HepG2 (cell line): ENCODE data around the gene CHRNG. TPM values are rescaled to one million over a fixed set of nuclear protein-coding genes. Genes with fewer than 3 reads are reported as not detected.
A peak's percentile ranks its signal among the peaks of the same experiment; 100 is the strongest.

Source experiments
- ETV5 ChIP-seq: IDR thresholded peaks from 2 replicates; pipeline ENCODE4 v1.6.1; 2018; ENCODE audit warnings: missing biosample characterization, missing genetic modification reagents, inconsistent platforms, borderline replicate concordance
- HOXA7 ChIP-seq: sonication (generic); formaldehyde crosslinking; IDR thresholded peaks from 2 replicates; pipeline ENCODE4 v1.8.1; 2022; ENCODE audit warnings: mild to moderate bottlenecking, missing genetic modification reagents, moderate library complexity
- KAT7 ChIP-seq: IDR thresholded peaks from 2 replicates; pipeline ENCODE4 v1.6.1; 2018; ENCODE audit warnings: borderline replicate concordance, missing compliant biosample characterization
- KMT2B ChIP-seq: IDR thresholded peaks from 2 replicates; pipeline ENCODE4 v1.6.1; 2016; ENCODE audit warnings: missing genetic modification reagents, missing compliant biosample characterization
- NCOA1 ChIP-seq: sonication (generic); formaldehyde crosslinking; IDR thresholded peaks from 2 replicates; pipeline ENCODE4 v1.9.0; 2021; ENCODE audit warnings: missing genetic modification reagents
- NCOA2 ChIP-seq: sonication (generic); formaldehyde crosslinking; IDR thresholded peaks from 2 replicates; pipeline ENCODE4 v1.8.0; 2022; ENCODE audit warnings: inconsistent platforms
- SYNCRIP ChIP-seq: fragments of 200-400 bp; formaldehyde crosslinking; IDR thresholded peaks from 2 replicates; pipeline ENCODE4 v1.6.1; 2018; ENCODE audit warnings: mild to moderate bottlenecking, low read depth, low read length; ENCODE audit not compliant: insufficient read depth
- TCF7L2 ChIP-seq: IDR thresholded peaks from 2 replicates; pipeline ENCODE4 v1.6.1; 2011; ENCODE audit warnings: mild to moderate bottlenecking, low read depth, low read length, moderate library complexity
- ZBTB7B ChIP-seq: sonication (generic); formaldehyde crosslinking; IDR thresholded peaks from 2 replicates; pipeline ENCODE4 v1.4.0; 2020; ENCODE audit warnings: missing genetic modification reagents
- ZMAT3 ChIP-seq: sonication (generic); formaldehyde crosslinking; conservative IDR thresholded peaks from 2 replicates; pipeline ENCODE4 v1.7.0; 2021; ENCODE audit warnings: missing genetic modification reagents
- ZNF205 ChIP-seq: IDR thresholded peaks from 2 replicates; pipeline ENCODE4 v1.6.1; 2018; ENCODE audit warnings: missing biosample characterization, missing genetic modification reagents
- ZNF253 ChIP-seq: sonication (generic); formaldehyde crosslinking; IDR thresholded peaks from 2 replicates; pipeline ENCODE4 v1.8.0; 2022; ENCODE audit warnings: mild to moderate bottlenecking, missing genetic modification reagents, borderline replicate concordance
- ZNF282 ChIP-seq: fragments of 450-650 bp; IDR thresholded peaks from 2 replicates; pipeline ENCODE4 v1.6.1; 2018; ENCODE audit not compliant: partially characterized antibody
- ZNF44 ChIP-seq: sonication (generic); formaldehyde crosslinking; IDR thresholded peaks from 2 replicates; pipeline ENCODE4 v1.5.1; 2020; ENCODE audit warnings: mild to moderate bottlenecking, missing genetic modification reagents
- ZNF766 ChIP-seq: sonication (generic); formaldehyde crosslinking; IDR thresholded peaks from 2 replicates; pipeline ENCODE4 v1.5.0; 2020; ENCODE audit warnings: missing genetic modification reagents, borderline replicate concordance
- polyA plus RNA-seq, 8 experiments: library from polyadenylated mRNA; depleted of rRNA in 3 of 8; stranded (reverse) in 7 of 8; unstranded in 1 of 8; fragments of >200 nt; fragmentation: Illumina TruSeq in 4 of 8; extraction: Trizol in 4 of 8; gene quantifications; 2 replicates each; pipeline versions ENCODE4 v1.2.1 to v1.2.3, GENCODE V29; 2011 to 2016; ENCODE audit warnings: low read depth in 4 of 8, missing spikeins in 1 of 8, mixed read lengths in 1 of 8; ENCODE audit not compliant: insufficient read depth in 1 of 8
- total RNA-seq, 5 experiments: library from RNA; depleted of rRNA; stranded (reverse); fragments of >200 nt; fragmentation: Illumina TruSeq; extraction: Trizol; gene quantifications; 2 replicates each; pipeline ENCODE4 v1.2.3, GENCODE V29; 2016; ENCODE audit warnings: low read depth in 1 of 5
- TF ChIP-seq, protein P1 (sequence below): sonication (generic); formaldehyde crosslinking; IDR thresholded peaks from 2 replicates; pipeline ENCODE4 v1.5.1; 2020; ENCODE audit warnings: mild to moderate bottlenecking, missing genetic modification reagents, moderate library complexity
- TF ChIP-seq, protein P2 (sequence below): sonication (generic); formaldehyde crosslinking; IDR thresholded peaks from 2 replicates; pipeline ENCODE4 v1.5.0; 2020; ENCODE audit warnings: mild to moderate bottlenecking, missing genetic modification reagents, borderline replicate concordance

The CHRNG gene
- total and polyA plus RNA-seq, 2 of the 13 experiments (the other 11 are each of a cell fraction or from before 2014, with no cell fraction given) = not detected

DNA sequence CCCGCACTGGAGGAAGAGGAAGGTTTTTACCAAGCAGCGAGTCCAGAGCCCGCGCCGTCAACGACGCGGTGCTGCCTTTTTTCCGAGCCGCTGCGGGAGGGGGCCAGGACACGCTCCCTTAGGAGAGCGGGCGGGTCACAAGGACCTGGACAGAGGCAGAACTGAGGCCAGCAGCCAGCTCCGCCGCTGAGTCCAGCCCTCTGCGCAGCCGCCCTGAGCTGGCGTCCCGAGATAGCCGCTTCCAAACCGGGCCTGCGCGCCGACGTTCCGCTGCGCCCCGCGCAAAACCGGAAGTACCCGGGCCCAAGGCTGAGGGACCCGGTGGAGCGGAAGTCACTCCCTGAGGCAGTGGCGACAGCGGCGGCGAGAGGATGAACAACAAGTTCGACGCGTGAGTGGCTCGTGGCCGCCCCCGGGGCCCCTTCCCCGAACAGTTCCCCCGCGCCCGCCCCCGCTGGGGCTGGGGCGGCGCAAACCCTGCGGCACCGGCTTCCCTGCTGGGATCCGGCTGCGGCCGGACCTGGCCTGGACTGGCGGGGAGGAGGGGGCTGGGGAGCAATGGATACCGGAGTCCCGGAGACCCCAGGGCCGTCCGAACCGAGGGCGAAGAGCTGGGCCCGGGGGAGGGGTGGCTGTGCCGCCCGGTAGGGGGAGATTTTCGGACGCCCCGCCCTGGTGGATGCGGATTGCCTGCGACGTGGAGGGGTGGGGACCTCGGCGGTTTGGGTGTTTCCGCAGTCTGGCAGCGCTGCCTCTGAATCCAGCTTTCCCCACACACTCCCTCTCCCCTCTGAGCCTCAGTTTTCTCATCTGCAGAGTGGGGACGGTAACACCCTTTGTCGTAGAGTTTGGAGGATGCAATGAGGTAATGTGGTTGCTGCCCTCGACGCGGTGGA, 11.1 kb downstream of the CHRNG start, which contains the start of the genes EIF4E2 and TIGD1 (continued):
- TF ChIP-seq KAT7 (peak; percentile 99), NCOA2 (CRISPR knock-in tag) (peak; percentile 82; the same call in 1 of the 2 replicates), ZNF766 (CRISPR knock-in tag) (peak; percentile 99), NCOA1 (peak; percentile 91; the same call in 1 of the 2 replicates), HOXA7 (CRISPR knock-in tag) (peak; percentile 95; the same call in 1 of the 2 replicates), KMT2B (CRISPR knock-in tag) (peak; percentile 98), TCF7L2 (no peak), ZNF253 (CRISPR knock-in tag) (peak; percentile 87; the same call in 1 of the 2 replicates), ZNF205 (CRISPR knock-in tag) (peak; percentile 92), SYNCRIP (no peak), ZMAT3 (CRISPR knock-in tag) (peak; percentile 99), ETV5 (CRISPR knock-in tag) (peak; percentile 96), ZBTB7B (CRISPR knock-in tag) (peak; percentile 95), ZNF44 (CRISPR knock-in tag) (peak; percentile 95; the same call in 1 of the 2 replicates), ZNF282 (no peak)
- TF ChIP-seq, protein P1, sequence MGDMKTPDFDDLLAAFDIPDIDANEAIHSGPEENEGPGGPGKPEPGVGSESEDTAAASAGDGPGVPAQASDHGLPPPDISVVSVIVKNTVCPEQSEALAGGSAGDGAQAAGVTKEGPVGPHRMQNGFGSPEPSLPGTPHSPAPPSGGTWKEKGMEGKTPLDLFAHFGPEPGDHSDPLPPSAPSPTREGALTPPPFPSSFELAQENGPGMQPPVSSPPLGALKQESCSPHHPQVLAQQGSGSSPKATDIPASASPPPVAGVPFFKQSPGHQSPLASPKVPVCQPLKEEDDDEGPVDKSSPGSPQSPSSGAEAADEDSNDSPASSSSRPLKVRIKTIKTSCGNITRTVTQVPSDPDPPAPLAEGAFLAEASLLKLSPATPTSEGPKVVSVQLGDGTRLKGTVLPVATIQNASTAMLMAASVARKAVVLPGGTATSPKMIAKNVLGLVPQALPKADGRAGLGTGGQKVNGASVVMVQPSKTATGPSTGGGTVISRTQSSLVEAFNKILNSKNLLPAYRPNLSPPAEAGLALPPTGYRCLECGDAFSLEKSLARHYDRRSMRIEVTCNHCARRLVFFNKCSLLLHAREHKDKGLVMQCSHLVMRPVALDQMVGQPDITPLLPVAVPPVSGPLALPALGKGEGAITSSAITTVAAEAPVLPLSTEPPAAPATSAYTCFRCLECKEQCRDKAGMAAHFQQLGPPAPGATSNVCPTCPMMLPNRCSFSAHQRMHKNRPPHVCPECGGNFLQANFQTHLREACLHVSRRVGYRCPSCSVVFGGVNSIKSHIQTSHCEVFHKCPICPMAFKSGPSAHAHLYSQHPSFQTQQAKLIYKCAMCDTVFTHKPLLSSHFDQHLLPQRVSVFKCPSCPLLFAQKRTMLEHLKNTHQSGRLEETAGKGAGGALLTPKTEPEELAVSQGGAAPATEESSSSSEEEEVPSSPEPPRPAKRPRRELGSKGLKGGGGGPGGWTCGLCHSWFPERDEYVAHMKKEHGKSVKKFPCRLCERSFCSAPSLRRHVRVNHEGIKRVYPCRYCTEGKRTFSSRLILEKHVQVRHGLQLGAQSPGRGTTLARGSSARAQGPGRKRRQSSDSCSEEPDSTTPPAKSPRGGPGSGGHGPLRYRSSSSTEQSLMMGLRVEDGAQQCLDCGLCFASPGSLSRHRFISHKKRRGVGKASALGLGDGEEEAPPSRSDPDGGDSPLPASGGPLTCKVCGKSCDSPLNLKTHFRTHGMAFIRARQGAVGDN = peak; percentile 100
- TF ChIP-seq, protein P2, sequence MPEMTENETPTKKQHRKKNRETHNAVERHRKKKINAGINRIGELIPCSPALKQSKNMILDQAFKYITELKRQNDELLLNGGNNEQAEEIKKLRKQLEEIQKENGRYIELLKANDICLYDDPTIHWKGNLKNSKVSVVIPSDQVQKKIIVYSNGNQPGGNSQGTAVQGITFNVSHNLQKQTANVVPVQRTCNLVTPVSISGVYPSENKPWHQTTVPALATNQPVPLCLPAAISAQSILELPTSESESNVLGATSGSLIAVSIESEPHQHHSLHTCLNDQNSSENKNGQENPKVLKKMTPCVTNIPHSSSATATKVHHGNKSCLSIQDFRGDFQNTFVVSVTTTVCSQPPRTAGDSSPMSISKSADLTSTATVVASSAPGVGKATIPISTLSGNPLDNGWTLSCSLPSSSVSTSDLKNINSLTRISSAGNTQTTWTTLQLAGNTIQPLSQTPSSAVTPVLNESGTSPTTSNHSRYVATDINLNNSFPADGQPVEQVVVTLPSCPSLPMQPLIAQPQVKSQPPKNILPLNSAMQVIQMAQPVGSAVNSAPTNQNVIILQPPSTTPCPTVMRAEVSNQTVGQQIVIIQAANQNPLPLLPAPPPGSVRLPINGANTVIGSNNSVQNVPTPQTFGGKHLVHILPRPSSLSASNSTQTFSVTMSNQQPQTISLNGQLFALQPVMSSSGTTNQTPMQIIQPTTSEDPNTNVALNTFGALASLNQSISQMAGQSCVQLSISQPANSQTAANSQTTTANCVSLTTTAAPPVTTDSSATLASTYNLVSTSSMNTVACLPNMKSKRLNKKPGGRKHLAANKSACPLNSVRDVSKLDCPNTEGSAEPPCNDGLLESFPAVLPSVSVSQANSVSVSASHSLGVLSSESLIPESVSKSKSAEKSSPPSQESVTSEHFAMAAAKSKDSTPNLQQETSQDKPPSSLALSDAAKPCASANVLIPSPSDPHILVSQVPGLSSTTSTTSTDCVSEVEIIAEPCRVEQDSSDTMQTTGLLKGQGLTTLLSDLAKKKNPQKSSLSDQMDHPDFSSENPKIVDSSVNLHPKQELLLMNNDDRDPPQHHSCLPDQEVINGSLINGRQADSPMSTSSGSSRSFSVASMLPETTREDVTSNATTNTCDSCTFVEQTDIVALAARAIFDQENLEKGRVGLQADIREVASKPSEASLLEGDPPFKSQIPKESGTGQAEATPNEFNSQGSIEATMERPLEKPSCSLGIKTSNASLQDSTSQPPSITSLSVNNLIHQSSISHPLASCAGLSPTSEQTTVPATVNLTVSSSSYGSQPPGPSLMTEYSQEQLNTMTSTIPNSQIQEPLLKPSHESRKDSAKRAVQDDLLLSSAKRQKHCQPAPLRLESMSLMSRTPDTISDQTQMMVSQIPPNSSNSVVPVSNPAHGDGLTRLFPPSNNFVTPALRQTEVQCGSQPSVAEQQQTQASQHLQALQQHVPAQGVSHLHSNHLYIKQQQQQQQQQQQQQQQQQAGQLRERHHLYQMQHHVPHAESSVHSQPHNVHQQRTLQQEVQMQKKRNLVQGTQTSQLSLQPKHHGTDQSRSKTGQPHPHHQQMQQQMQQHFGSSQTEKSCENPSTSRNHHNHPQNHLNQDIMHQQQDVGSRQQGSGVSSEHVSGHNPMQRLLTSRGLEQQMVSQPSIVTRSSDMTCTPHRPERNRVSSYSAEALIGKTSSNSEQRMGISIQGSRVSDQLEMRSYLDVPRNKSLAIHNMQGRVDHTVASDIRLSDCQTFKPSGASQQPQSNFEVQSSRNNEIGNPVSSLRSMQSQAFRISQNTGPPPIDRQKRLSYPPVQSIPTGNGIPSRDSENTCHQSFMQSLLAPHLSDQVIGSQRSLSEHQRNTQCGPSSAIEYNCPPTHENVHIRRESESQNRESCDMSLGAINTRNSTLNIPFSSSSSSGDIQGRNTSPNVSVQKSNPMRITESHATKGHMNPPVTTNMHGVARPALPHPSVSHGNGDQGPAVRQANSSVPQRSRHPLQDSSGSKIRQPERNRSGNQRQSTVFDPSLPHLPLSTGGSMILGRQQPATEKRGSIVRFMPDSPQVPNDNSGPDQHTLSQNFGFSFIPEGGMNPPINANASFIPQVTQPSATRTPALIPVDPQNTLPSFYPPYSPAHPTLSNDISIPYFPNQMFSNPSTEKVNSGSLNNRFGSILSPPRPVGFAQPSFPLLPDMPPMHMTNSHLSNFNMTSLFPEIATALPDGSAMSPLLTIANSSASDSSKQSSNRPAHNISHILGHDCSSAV (CRISPR knock-in tag) = peak; percentile 98
